ENCODE measurements around the gene ACIN1. TPM values are rescaled to one million over a fixed set of nuclear protein-coding genes. Genes with fewer than 3 reads are reported as not detected.

Gene ACIN1
- total RNA-seq, 1 donor from 2014 or later, result 83.4 TPM

GRCh38 chr14:23053426-23053825 is 41.5 kb downstream of the ACIN1 start:
- no peak overlapping the region for H3K4me3 ChIP-seq (ENCODE audit: low read depth, low read length)
- TF ChIP-seq, protein P1, sequence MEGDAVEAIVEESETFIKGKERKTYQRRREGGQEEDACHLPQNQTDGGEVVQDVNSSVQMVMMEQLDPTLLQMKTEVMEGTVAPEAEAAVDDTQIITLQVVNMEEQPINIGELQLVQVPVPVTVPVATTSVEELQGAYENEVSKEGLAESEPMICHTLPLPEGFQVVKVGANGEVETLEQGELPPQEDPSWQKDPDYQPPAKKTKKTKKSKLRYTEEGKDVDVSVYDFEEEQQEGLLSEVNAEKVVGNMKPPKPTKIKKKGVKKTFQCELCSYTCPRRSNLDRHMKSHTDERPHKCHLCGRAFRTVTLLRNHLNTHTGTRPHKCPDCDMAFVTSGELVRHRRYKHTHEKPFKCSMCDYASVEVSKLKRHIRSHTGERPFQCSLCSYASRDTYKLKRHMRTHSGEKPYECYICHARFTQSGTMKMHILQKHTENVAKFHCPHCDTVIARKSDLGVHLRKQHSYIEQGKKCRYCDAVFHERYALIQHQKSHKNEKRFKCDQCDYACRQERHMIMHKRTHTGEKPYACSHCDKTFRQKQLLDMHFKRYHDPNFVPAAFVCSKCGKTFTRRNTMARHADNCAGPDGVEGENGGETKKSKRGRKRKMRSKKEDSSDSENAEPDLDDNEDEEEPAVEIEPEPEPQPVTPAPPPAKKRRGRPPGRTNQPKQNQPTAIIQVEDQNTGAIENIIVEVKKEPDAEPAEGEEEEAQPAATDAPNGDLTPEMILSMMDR (IDR thresholded peaks at IDR 0.05; ENCODE audit: insufficient read depth, low read length, poor library complexity, severe bottlenecking), result no peak
- H3K27me3 ChIP-seq (ENCODE audit: control insufficient read depth, insufficient read depth, low read length), result no peaks in the 10 kb centered on the region
- H3K36me3 ChIP-seq (ENCODE audit: control insufficient read depth, insufficient read depth, low read length), result no peaks in the 10 kb centered on the region
- no peak for DNase-seq (ENCODE audit: low read depth)

- H3K4me3 ChIP-seq (ENCODE audit: low read depth, low read length), result no peak overlapping the region
- no peaks in the 10 kb centered on the region for H3K27me3 ChIP-seq (ENCODE audit: control insufficient read depth, insufficient read depth, low read length)
- no peak for DNase-seq (ENCODE audit: low read depth)
- TF ChIP-seq, protein P1 (IDR thresholded peaks at IDR 0.05; ENCODE audit: insufficient read depth, low read length, poor library complexity, severe bottlenecking), result no peak
- no peaks in the 10 kb centered on the region for H3K36me3 ChIP-seq (ENCODE audit: control insufficient read depth, insufficient read depth, low read length)
Observed at GRCh38 chr14:23052671-23053070, 42.3 kb downstream of the ACIN1 start.

DNA sequence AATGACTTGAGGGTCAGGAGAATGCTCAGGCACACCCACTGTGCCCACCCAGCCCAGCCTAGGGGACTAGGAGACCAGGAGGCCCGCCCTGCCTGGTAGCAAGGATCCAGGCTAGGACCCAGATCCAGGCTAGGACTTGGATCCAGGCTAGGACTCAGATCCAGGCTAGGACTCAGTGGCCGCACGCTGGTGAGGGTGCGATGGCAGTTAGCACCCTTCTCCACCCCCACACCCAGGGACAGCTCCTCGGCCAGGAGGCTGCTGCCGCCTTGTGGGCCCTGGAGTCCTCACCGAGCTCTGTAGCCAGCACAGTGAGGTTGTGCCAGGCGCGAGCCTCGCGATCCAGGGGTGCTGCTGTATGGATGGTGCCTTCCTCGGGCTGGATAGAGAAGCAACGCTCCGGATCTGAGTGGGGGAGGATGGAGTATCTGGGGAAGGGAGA is 42.7 kb downstream of the ACIN1 start:
- no peaks in the 10 kb centered on the region for H3K27me3 ChIP-seq (ENCODE audit: control insufficient read depth, insufficient read depth, low read length)
- TF ChIP-seq, protein P1 (IDR thresholded peaks at IDR 0.05; ENCODE audit: insufficient read depth, low read length, poor library complexity, severe bottlenecking), result peak; percentile 57

GRCh38 chr14:23051141-23052057 is 43.5 kb downstream of the ACIN1 start:
- H3K36me3 ChIP-seq (ENCODE audit: control insufficient read depth, insufficient read depth, low read length), result no peaks in the 10 kb centered on the region
- TF ChIP-seq, protein P1 (IDR thresholded peaks at IDR 0.05; ENCODE audit: insufficient read depth, low read length, poor library complexity, severe bottlenecking), result no peak
- no peak for DNase-seq (ENCODE audit: low read depth)
- H3K4me3 ChIP-seq (ENCODE audit: low read depth, low read length), result no peak overlapping the region
- no peaks in the 10 kb centered on the region for H3K27me3 ChIP-seq (ENCODE audit: control insufficient read depth, insufficient read depth, low read length)

More for the DNA sequence above, 42.7 kb downstream of the ACIN1 start:
- Histone ChIP-seq H3K36me3 (ENCODE audit: control insufficient read depth, insufficient read depth, low read length) (no peaks in the 10 kb centered on the region), H3K4me3 (ENCODE audit: low read depth, low read length) (no peak overlapping the region)
- DNase-seq (ENCODE audit: low read depth), result no peak

DNA sequence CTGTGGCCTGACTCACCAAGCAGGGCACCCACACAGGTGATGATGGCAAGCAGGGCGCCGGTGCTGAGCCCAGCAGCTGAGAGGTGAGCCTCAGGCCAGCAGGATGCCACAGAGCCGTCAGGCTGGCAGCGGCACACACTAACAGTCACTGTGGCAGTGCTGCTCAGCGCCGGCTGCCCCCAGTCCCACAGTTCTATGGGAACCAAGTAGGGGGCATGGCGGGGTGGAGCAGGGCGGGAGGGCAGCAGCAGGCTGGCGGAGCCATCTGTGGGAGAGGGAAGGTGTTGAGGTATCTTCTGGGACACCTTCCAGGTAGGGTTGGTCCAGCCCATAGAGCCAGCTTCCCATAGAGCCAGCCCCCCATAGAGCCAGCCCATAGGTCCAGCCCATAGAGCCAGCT is 45.9 kb downstream of the ACIN1 start:
- Histone ChIP-seq H3K4me3 (ENCODE audit: low read depth, low read length) (no peak overlapping the region), H3K27me3 (ENCODE audit: control insufficient read depth, insufficient read depth, low read length) (no peaks in the 10 kb centered on the region), H3K36me3 (ENCODE audit: control insufficient read depth, insufficient read depth, low read length) (no peaks in the 10 kb centered on the region)
- no peak for DNase-seq (ENCODE audit: low read depth)
- TF ChIP-seq, protein P1 (IDR thresholded peaks at IDR 0.05; ENCODE audit: insufficient read depth, low read length, poor library complexity, severe bottlenecking), result no peak

Data from kidney epithelial cell (primary cell).